ENCODE measurements around the gene PTK6.

DNA sequence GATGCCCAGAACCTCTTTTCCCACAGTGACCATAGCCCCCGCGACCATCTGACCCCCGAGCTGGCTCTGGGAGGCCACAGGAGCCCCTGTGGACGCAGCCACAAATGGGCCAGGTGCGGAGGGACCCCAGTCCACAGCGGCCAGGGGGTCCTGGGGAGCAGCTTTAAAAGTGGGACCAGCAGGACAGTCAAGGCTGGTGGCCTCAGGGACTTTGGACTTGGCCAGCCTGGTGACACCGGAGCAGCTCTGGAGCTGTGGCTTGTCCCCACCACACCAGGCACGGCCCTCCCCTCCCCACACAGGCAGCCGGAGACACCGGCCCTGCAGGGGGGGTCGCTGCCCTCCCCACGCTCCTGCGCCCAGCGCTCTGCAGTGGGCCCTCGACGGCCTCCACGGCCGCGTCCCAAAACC is 20.3 kb upstream of the PTK6 start:
- no peak for TF ChIP-seq POLR2A (IDR thresholded peaks at IDR 0.05)
- TF ChIP-seq, protein P1, sequence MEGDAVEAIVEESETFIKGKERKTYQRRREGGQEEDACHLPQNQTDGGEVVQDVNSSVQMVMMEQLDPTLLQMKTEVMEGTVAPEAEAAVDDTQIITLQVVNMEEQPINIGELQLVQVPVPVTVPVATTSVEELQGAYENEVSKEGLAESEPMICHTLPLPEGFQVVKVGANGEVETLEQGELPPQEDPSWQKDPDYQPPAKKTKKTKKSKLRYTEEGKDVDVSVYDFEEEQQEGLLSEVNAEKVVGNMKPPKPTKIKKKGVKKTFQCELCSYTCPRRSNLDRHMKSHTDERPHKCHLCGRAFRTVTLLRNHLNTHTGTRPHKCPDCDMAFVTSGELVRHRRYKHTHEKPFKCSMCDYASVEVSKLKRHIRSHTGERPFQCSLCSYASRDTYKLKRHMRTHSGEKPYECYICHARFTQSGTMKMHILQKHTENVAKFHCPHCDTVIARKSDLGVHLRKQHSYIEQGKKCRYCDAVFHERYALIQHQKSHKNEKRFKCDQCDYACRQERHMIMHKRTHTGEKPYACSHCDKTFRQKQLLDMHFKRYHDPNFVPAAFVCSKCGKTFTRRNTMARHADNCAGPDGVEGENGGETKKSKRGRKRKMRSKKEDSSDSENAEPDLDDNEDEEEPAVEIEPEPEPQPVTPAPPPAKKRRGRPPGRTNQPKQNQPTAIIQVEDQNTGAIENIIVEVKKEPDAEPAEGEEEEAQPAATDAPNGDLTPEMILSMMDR (IDR thresholded peaks at IDR 0.05), result no peak

Data from testis (tissue), 2 donors.